GM12872 (cell line): ENCODE data around the gene TSNAX.

Source experiments
- TF ChIP-seq, protein P1 (sequence below): IDR thresholded peaks from 3 replicates; pipeline ENCODE4 v1.5.1; 2011; ENCODE audit warnings: low read depth, mild to moderate bottlenecking, low read length, moderate library complexity; ENCODE audit not compliant: insufficient read depth

The TSNAX gene

GRCh38 chr1:231566496-231566895, 38.0 kb downstream of the TSNAX start:
- TF ChIP-seq, protein P1, sequence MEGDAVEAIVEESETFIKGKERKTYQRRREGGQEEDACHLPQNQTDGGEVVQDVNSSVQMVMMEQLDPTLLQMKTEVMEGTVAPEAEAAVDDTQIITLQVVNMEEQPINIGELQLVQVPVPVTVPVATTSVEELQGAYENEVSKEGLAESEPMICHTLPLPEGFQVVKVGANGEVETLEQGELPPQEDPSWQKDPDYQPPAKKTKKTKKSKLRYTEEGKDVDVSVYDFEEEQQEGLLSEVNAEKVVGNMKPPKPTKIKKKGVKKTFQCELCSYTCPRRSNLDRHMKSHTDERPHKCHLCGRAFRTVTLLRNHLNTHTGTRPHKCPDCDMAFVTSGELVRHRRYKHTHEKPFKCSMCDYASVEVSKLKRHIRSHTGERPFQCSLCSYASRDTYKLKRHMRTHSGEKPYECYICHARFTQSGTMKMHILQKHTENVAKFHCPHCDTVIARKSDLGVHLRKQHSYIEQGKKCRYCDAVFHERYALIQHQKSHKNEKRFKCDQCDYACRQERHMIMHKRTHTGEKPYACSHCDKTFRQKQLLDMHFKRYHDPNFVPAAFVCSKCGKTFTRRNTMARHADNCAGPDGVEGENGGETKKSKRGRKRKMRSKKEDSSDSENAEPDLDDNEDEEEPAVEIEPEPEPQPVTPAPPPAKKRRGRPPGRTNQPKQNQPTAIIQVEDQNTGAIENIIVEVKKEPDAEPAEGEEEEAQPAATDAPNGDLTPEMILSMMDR = no peak

GRCh38 chr1:231571904-231572303, 43.4 kb downstream of the TSNAX start:
- TF ChIP-seq, protein P1 = no peak

DNA sequence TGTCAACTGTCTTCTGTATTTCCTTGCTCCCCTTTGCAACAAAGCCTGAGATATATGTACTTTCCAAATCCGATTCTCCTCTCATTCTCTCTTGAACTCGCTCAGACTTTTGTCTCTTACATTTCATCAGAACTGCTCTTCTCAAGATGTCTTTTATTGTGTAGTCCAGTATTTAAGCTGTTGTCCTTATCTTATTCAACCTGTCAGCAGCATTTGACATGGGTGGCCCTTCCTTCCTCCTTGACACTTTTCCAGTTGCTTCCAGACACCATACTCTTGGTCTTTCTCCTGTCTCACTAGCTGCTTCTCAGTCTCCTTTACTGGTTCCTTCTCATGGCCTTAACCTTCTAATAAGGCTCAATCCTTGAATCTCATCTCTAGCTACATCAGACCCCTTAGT, 47.0 kb downstream of the TSNAX start:
- TF ChIP-seq, protein P1 = no peak

DNA sequence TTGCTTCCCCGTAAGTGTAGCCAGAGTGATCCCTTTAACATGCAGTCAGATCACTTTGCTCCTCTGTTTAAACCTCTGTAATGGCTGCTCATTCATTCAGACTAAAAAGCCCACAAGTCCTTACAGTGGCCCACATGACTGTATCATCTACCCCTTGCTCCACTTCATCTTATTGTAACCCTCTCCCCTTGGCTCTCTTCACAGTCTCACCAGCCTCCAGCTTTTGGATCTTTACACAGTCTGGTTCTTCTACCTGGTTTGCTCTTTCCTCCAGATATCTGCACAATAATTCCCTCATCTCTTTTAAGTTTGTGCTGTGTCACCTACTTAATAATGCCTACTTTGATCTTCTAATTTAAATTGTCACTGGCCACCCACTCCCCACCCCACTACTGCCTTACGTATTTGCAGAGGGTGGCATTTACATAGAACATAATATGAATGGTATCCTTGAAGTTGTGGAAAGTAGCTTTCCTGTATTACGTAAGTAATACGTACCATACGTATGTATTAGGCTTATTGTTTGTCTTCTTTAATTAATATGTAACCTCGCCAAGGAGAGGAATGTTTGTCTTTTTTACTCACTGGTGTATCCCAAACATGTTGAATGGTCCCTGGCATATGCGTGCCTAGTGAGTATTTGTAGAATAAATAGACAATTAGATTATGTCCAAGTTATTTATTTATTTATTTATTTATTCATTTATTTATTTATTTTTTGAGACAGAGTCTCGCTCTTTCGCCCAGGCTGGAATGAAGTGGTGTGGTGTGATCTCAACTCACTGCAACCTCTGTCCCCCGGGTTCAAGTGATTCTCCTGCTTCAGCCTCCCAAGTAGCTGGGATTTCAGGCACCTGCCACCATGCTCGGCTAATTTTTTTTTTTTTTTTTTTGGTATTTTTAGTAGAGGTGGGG, 48.6 kb downstream of the TSNAX start:
- TF ChIP-seq, protein P1 = no peak

DNA sequence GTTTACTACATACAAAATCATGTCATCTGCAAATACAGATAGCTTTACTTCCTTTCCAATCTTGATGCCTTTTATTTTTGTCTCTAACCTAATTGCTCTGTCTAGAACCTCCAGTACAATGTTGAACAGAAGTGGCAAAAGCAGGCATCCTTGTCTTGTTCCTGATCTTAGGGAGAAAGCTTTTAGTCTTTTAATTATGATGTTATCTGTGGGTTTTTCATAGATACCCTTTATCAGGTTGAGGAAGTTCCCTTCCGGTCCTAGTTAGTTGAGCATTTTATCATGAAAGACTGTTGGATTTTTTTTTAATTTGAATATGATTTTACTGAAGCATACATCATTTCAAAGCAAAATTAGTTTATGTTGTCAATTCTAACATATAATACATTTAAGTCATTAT, 52.4 kb downstream of the TSNAX start:
- TF ChIP-seq, protein P1 = no peak

- TF ChIP-seq, protein P1 = no peak
These were observed 53.4 kb downstream of the TSNAX start for GRCh38 chr1:231581859-231582258.

DNA sequence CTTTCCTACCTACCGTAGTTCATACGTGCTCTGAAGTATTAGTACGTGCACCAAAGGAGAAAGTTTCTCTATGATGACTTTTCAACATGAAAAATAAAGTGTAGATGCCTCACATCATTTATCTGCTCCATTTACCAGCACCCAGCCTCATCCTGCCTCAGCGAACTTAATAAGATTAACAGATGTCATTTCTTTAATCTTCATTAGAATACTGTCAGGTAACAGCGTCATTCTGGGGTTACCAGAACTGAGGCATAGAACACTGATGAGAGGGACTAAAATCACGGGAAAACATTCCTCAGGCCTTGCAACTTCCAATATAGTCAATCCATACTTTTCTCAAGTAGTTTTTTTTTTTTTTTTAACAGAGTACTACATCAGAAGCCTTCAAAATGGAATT, 54.9 kb downstream of the TSNAX start:
- TF ChIP-seq, protein P1 = no peak
